Measurements from ENCODE around the gene PRSS38. TPM values are rescaled to one million over a fixed set of nuclear protein-coding genes. Genes with fewer than 3 reads are reported as not detected.

The PRSS38 gene
- total RNA-seq, 1 experiment from 2014 or later = not detected

- H3K9me2 ChIP-seq (ENCODE audit: insufficient read depth) = no peaks in the 10 kb centered on the region
- no peak overlapping the region for H3K4me2 ChIP-seq (ENCODE audit: low read length)
- H3K27me3 ChIP-seq (ENCODE audit: insufficient read depth, low read length) = no peaks in the 10 kb centered on the region
- no peaks in the 10 kb centered on the region for H4K20me1 ChIP-seq (ENCODE audit: insufficient read depth)
- ChIA-PET POLR2A (no interaction called here), CTCF (no interaction called here), RAD21 (ENCODE audit: low non-redundant PET in 1 of 2, low total read pairs in 2 of 2, uncharacterized antibody in 2 of 2, unreplicated experiment in 2 of 2) (no interaction called here)
- H3K9ac ChIP-seq (ENCODE audit: low read length) = no peak overlapping the region
- no TSS peak for BruUV-seq (replicated peaks)
- H2AFZ ChIP-seq (ENCODE audit: low read depth, low read length, poor library complexity, severe bottlenecking) = no peak overlapping the region
- TF ChIP-seq, protein P1, sequence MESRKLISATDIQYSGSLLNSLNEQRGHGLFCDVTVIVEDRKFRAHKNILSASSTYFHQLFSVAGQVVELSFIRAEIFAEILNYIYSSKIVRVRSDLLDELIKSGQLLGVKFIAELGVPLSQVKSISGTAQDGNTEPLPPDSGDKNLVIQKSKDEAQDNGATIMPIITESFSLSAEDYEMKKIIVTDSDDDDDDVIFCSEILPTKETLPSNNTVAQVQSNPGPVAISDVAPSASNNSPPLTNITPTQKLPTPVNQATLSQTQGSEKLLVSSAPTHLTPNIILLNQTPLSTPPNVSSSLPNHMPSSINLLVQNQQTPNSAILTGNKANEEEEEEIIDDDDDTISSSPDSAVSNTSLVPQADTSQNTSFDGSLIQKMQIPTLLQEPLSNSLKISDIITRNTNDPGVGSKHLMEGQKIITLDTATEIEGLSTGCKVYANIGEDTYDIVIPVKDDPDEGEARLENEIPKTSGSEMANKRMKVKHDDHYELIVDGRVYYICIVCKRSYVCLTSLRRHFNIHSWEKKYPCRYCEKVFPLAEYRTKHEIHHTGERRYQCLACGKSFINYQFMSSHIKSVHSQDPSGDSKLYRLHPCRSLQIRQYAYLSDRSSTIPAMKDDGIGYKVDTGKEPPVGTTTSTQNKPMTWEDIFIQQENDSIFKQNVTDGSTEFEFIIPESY (IDR thresholded peaks at IDR 0.05; ENCODE audit: extremely low read depth, insufficient replicate concordance, low read length) = no peak
- TF ChIP-seq ELF1 (IDR thresholded peaks at IDR 0.05; ENCODE audit: borderline replicate concordance, low read depth) (no peak), CBX3 (IDR thresholded peaks at IDR 0.05; ENCODE audit: low read depth) (no peak), SP1 (IDR thresholded peaks at IDR 0.05; ENCODE audit: low read depth) (no peak), FOSL1 (IDR thresholded peaks at IDR 0.05; ENCODE audit: low read depth) (no peak), YY1 (IDR thresholded peaks at IDR 0.05; ENCODE audit: extremely low read depth, insufficient replicate concordance, low read depth, low read length) (no peak), ZFX (IDR thresholded peaks at IDR 0.05) (no peak)
- no peak overlapping the region for H3K27ac ChIP-seq (ENCODE audit: low read depth, low read length)
- intact Hi-C loops (cut with micrococcal nuclease) = loop anchor here (10.0 kb wide), 1 partner anchor 307 kb away; no protein-coding TSS in a partner anchor
- ATAC-seq (no peak), DNase-seq (ENCODE audit: low read depth, low spot score) (no peak)
- H3K79me2 ChIP-seq (ENCODE audit: insufficient read depth, low read length) = peaks cover 22% of the 10 kb centered on the region; the same call in 1 of the 2 replicates
- H3K9me3 ChIP-seq (ENCODE audit: control insufficient read depth in 1 of 2, insufficient read depth in 1 of 2, low read depth in 1 of 2, low read length in 2 of 2) = no peaks in the 10 kb centered on the region
- no peak overlapping the region for H3K4me3 ChIP-seq (replicated peaks in 1 of 2; ENCODE audit: low read depth in 1 of 2, low read length in 2 of 2)
- H3K4me1 ChIP-seq (ENCODE audit: control insufficient read depth in 1 of 2, insufficient read depth in 2 of 2, low read length in 2 of 2) = peaks cover 0 to 10% of the 10 kb centered on the region in 2 experiments; a peak in 2 of 4 replicates
- H3K36me3 ChIP-seq (ENCODE audit: control insufficient read depth in 1 of 2, insufficient read depth in 2 of 2, low read length in 2 of 2) = peaks cover 11 to 20% of the 10 kb centered on the region in 2 experiments; a peak in 3 of 4 replicates
Observed at GRCh38 chr1:227768125-227768439, 47.4 kb upstream of the PRSS38 start.

- intact Hi-C loops (cut with micrococcal nuclease) = loop anchor here (10.0 kb wide), 1 partner anchor 306 kb away; no protein-coding TSS in a partner anchor
- no TSS peak for BruUV-seq (replicated peaks)
- ChIA-PET POLR2A (no interaction called here), CTCF (no interaction called here), RAD21 (ENCODE audit: low non-redundant PET in 1 of 2, low total read pairs in 2 of 2, uncharacterized antibody in 2 of 2, unreplicated experiment in 2 of 2) (no interaction called here)
- TF ChIP-seq CTCF (IDR thresholded peaks at IDR 0.05 in 2 of 3, conservative IDR thresholded peaks at IDR 0.05 in 1 of 3; ENCODE audit: borderline replicate concordance in 1 of 3, insufficient read depth in 1 of 3, low read depth in 2 of 3, low read length in 2 of 3) (no peak), EGR1 (IDR thresholded peaks at IDR 0.05; ENCODE audit: low read depth) (no peak), CEBPB (IDR thresholded peaks at IDR 0.05; ENCODE audit: low read depth) (no peak), POLR2A (IDR thresholded peaks at IDR 0.05; ENCODE audit: borderline replicate concordance, extremely low read depth, insufficient read depth, insufficient read length) (no peak), YY1 (IDR thresholded peaks at IDR 0.05; ENCODE audit: extremely low read depth, insufficient replicate concordance, low read depth, low read length) (no peak), EZH2phosphoT487 (IDR thresholded peaks at IDR 0.05; ENCODE audit: borderline replicate concordance) (no peak), EZH2 (IDR thresholded peaks at IDR 0.05) (no peak), SIN3A (IDR thresholded peaks at IDR 0.05; ENCODE audit: low read depth) (no peak), CBX3 (IDR thresholded peaks at IDR 0.05; ENCODE audit: low read depth) (no peak)
- TF ChIP-seq, protein P1 (IDR thresholded peaks at IDR 0.05; ENCODE audit: extremely low read depth, insufficient replicate concordance, low read length) = no peak
- TF ChIP-seq, protein P2, sequence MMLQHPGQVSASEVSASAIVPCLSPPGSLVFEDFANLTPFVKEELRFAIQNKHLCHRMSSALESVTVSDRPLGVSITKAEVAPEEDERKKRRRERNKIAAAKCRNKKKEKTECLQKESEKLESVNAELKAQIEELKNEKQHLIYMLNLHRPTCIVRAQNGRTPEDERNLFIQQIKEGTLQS (IDR thresholded peaks at IDR 0.05) = no peak
- Histone ChIP-seq H3K9me2 (ENCODE audit: insufficient read depth) (no peaks in the 10 kb centered on the region), H3K36me3 (ENCODE audit: control insufficient read depth in 1 of 2, insufficient read depth in 2 of 2, low read length in 2 of 2) (peaks cover 11 to 20% of the 10 kb centered on the region in 2 experiments; a peak in 3 of 4 replicates), H3K4me1 (ENCODE audit: control insufficient read depth in 1 of 2, insufficient read depth in 2 of 2, low read length in 2 of 2) (peaks cover 0 to 7% of the 10 kb centered on the region in 2 experiments; a peak in 2 of 4 replicates), H3K9me3 (ENCODE audit: control insufficient read depth in 1 of 2, insufficient read depth in 1 of 2, low read depth in 1 of 2, low read length in 2 of 2) (no peaks in the 10 kb centered on the region), H3K9ac (ENCODE audit: low read length) (no peak overlapping the region), H4K20me1 (ENCODE audit: insufficient read depth) (no peaks in the 10 kb centered on the region), H3K4me3 (replicated peaks in 1 of 2; ENCODE audit: low read depth in 1 of 2, low read length in 2 of 2) (no peak overlapping the region), H3K79me2 (ENCODE audit: insufficient read depth, low read length) (peaks cover 16% of the 10 kb centered on the region; the same call in 1 of the 2 replicates), H3K27me3 (ENCODE audit: insufficient read depth, low read length) (no peaks in the 10 kb centered on the region), H3K27ac (ENCODE audit: low read depth, low read length) (no peak overlapping the region), H2AFZ (ENCODE audit: low read depth, low read length, poor library complexity, severe bottlenecking) (no peak overlapping the region), H3K4me2 (ENCODE audit: low read length) (no peak overlapping the region)
- DNase-seq (ENCODE audit: low read depth, low spot score) = no peak
- no peak for ATAC-seq
Observed at GRCh38 chr1:227768640-227769039, 46.8 kb upstream of the PRSS38 start.
